HG03175 (cell line): ENCODE measurements around the gene BCAS3.
"Not testable (repeated sequence)": the region's sequence is repeated elsewhere in the genome, so short reads cannot be mapped to it uniquely, and the experiment has no call there.

Experiments used
- ATAC-seq: cut with Tn5 transposase; IDR thresholded peaks from one replicate; pipeline ENCODE4 v1.9.1; 2021; ENCODE audit warnings: mild to moderate bottlenecking, moderate library complexity; ENCODE audit not compliant: unreplicated experiment

BCAS3 gene

GRCh38 chr17:60781880-60782412 is 104.3 kb downstream of the BCAS3 start:
- no peak for ATAC-seq

GRCh38 chr17:60782742-60783141 is 105.1 kb downstream of the BCAS3 start:
- ATAC-seq: no peak

- ATAC-seq: no peak
Observed at GRCh38 chr17:60790205-60790604, 112.6 kb downstream of the BCAS3 start.

- ATAC-seq: no peak
Observed at GRCh38 chr17:60792250-60792898, 114.7 kb downstream of the BCAS3 start.

- ATAC-seq: no peak
Observed at GRCh38 chr17:60798576-60798975, 120.9 kb downstream of the BCAS3 start.

GRCh38 chr17:60802377-60802776 is 124.7 kb downstream of the BCAS3 start:
- ATAC-seq: no peak

GRCh38 chr17:60803059-60803458 is 125.4 kb downstream of the BCAS3 start:
- ATAC-seq: no peak

- no peak for ATAC-seq
Observed at GRCh38 chr17:60804831-60805230, 127.2 kb downstream of the BCAS3 start.

GRCh38 chr17:60809421-60809820 is 131.8 kb downstream of the BCAS3 start:
- ATAC-seq: no peak

GRCh38 chr17:60814941-60815340 is 137.3 kb downstream of the BCAS3 start:
- not testable (repeated sequence) for ATAC-seq

GRCh38 chr17:60817192-60817591 is 139.5 kb downstream of the BCAS3 start:
- no peak for ATAC-seq

GRCh38 chr17:60819447-60820130 is 141.9 kb downstream of the BCAS3 start:
- no peak for ATAC-seq

- no peak for ATAC-seq
Observed at GRCh38 chr17:60823515-60823914, 145.9 kb downstream of the BCAS3 start.

- no peak for ATAC-seq
Observed at GRCh38 chr17:60825351-60825750, 147.7 kb downstream of the BCAS3 start.

GRCh38 chr17:60827943-60828342 is 150.3 kb downstream of the BCAS3 start:
- no peak for ATAC-seq

- no peak for ATAC-seq
Observed at GRCh38 chr17:60832151-60832585, 154.5 kb downstream of the BCAS3 start.

GRCh38 chr17:60832631-60833030 is 155.0 kb downstream of the BCAS3 start:
- ATAC-seq: no peak

- ATAC-seq: no peak
Observed at GRCh38 chr17:60840456-60840855, 162.8 kb downstream of the BCAS3 start.

GRCh38 chr17:60845012-60845411 is 167.4 kb downstream of the BCAS3 start:
- ATAC-seq: no peak

GRCh38 chr17:60846175-60846574 is 168.5 kb downstream of the BCAS3 start:
- ATAC-seq: no peak

- ATAC-seq: no peak
Observed at GRCh38 chr17:60851181-60851580, 173.5 kb downstream of the BCAS3 start.

- no peak for ATAC-seq
Observed at GRCh38 chr17:60857556-60858080, 180.0 kb downstream of the BCAS3 start.
